ENCODE results near the gene ZNF536. TPM values are rescaled to one million over a fixed set of nuclear protein-coding genes. Genes with fewer than 3 reads are reported as not detected.

Gene ZNF536
- total RNA-seq, 2 experiments from 2014 or later: not detected

DNA sequence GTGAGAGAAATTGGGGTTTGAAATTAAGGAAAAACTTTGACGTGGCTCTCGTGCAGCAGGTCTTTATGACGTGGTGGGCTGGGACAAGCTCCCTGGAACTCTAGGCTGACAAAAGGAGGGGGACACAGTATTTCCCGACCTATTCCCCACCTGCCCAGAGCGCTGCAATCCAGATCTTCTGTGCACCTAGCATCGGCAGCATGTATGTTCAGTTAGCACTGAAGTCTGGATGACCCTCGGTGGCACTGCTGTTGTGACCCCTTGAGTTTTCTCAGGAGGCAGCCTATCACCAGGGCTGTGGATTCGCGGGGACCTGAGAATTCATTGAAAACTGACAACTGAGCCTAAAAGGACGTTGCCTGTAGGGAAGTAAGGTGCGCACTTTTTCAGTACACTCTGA is 9.1 kb upstream of the ZNF536 start:
- POLR2A ChIA-PET: no interaction called here
- ATAC-seq (ENCODE audit: low read depth): no peak
- Mint-ChIP-seq H3K4me3 (no peak overlapping the region), H3K27ac (no peak overlapping the region), H3K9me3 (no peaks in the 10 kb centered on the region), H3K27me3 (peaks cover 14% of the 10 kb centered on the region), H3K4me1 (no peaks in the 10 kb centered on the region), H3K36me3 (no peaks in the 10 kb centered on the region)
- no peak for DNase-seq

- ATAC-seq (ENCODE audit: low read depth) (no peak), DNase-seq (no peak)
- Mint-ChIP-seq H3K27ac (no peak overlapping the region), H3K27me3 (peaks cover 10% of the 10 kb centered on the region), H3K9me3 (no peaks in the 10 kb centered on the region), H3K4me3 (no peak overlapping the region), H3K36me3 (no peaks in the 10 kb centered on the region), H3K4me1 (no peaks in the 10 kb centered on the region)
- POLR2A ChIA-PET: no interaction called here
Measured at GRCh38 chr19:30364866-30365800, 7.1 kb upstream of the ZNF536 start.

- H3K27me3 Mint-ChIP-seq: peaks cover 1% of the 10 kb centered on the region
- POLR2A ChIA-PET: no interaction called here
- no peak for ATAC-seq (ENCODE audit: low read depth)
- no peaks in the 10 kb centered on the region for H3K9me3 Mint-ChIP-seq
- H3K4me1 Mint-ChIP-seq: no peaks in the 10 kb centered on the region
- no peak overlapping the region for H3K27ac Mint-ChIP-seq
- no peak overlapping the region for H3K4me3 Mint-ChIP-seq
- no peak for DNase-seq
- no peaks in the 10 kb centered on the region for H3K36me3 Mint-ChIP-seq
Measured at GRCh38 chr19:30366282-30366681, 5.9 kb upstream of the ZNF536 start.

- POLR2A ChIA-PET: no interaction called here
- ATAC-seq (ENCODE audit: low read depth) (no peak), DNase-seq (no peak)
- Mint-ChIP-seq H3K4me1 (no peaks in the 10 kb centered on the region), H3K27me3 (no peaks in the 10 kb centered on the region), H3K36me3 (no peaks in the 10 kb centered on the region), H3K4me3 (no peak overlapping the region), H3K27ac (no peak overlapping the region), H3K9me3 (no peaks in the 10 kb centered on the region)
Measured at GRCh38 chr19:30367006-30367405, 5.2 kb upstream of the ZNF536 start.

- H3K9me3 Mint-ChIP-seq: no peaks in the 10 kb centered on the region
- no peaks in the 10 kb centered on the region for H3K36me3 Mint-ChIP-seq
- POLR2A ChIA-PET: no interaction called here
- H3K4me3 Mint-ChIP-seq: no peak overlapping the region
- H3K4me1 Mint-ChIP-seq: no peaks in the 10 kb centered on the region
- no peaks in the 10 kb centered on the region for H3K27me3 Mint-ChIP-seq
- DNase-seq: no peak
- no peak for ATAC-seq (ENCODE audit: low read depth)
- no peak overlapping the region for H3K27ac Mint-ChIP-seq
Measured at GRCh38 chr19:30367421-30367820, 4.8 kb upstream of the ZNF536 start.

DNA sequence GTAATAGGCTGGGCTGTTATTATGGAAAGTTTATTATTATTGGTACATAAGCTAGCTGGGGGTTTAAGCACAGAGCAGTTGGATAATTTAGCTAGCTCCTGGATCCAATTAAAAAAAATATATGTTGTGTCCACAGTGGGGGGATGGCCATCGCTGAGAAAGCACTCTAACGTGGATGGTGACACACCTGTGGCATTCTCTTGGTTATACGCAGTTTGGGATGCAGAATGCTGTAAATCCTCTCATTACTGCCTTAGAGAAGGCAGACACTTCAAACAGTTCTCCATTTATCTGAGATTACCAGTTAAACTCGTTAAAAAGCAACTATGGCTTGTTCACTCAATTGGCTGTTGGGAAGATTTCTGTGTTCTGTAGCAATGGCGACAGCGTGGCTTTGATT is 2.4 kb upstream of the ZNF536 start:
- POLR2A ChIA-PET: no interaction called here
- H3K27ac Mint-ChIP-seq: no peak overlapping the region
- no peaks in the 10 kb centered on the region for H3K4me1 Mint-ChIP-seq
- H3K9me3 Mint-ChIP-seq: no peaks in the 10 kb centered on the region
- no peak overlapping the region for H3K4me3 Mint-ChIP-seq
- H3K27me3 Mint-ChIP-seq: peaks cover 18% of the 10 kb centered on the region
- DNase-seq (no peak), ATAC-seq (ENCODE audit: low read depth) (no peak)
- no peaks in the 10 kb centered on the region for H3K36me3 Mint-ChIP-seq

GRCh38 chr19:30371161-30371836 is 885 bp upstream of the ZNF536 start:
- ATAC-seq (ENCODE audit: low read depth) (no peak), DNase-seq (no peak)
- Mint-ChIP-seq H3K36me3 (no peaks in the 10 kb centered on the region), H3K27me3 (peaks cover 29% of the 10 kb centered on the region), H3K4me1 (no peaks in the 10 kb centered on the region), H3K27ac (no peak overlapping the region), H3K9me3 (no peaks in the 10 kb centered on the region), H3K4me3 (no peak overlapping the region)
- POLR2A ChIA-PET: no interaction called here

GRCh38 chr19:30373593-30373992 is 1.4 kb downstream of the ZNF536 start:
- H3K27me3 Mint-ChIP-seq: peaks cover 29% of the 10 kb centered on the region
- no peaks in the 10 kb centered on the region for H3K9me3 Mint-ChIP-seq
- H3K27ac Mint-ChIP-seq: no peak overlapping the region
- H3K4me3 Mint-ChIP-seq: no peak overlapping the region
- DNase-seq: no peak
- no peaks in the 10 kb centered on the region for H3K36me3 Mint-ChIP-seq
- POLR2A ChIA-PET: no interaction called here
- ATAC-seq (ENCODE audit: low read depth): no peak
- no peaks in the 10 kb centered on the region for H3K4me1 Mint-ChIP-seq

- POLR2A ChIA-PET: no interaction called here
Measured at GRCh38 chr19:30374539-30374864, 2.3 kb downstream of the ZNF536 start.

DNA sequence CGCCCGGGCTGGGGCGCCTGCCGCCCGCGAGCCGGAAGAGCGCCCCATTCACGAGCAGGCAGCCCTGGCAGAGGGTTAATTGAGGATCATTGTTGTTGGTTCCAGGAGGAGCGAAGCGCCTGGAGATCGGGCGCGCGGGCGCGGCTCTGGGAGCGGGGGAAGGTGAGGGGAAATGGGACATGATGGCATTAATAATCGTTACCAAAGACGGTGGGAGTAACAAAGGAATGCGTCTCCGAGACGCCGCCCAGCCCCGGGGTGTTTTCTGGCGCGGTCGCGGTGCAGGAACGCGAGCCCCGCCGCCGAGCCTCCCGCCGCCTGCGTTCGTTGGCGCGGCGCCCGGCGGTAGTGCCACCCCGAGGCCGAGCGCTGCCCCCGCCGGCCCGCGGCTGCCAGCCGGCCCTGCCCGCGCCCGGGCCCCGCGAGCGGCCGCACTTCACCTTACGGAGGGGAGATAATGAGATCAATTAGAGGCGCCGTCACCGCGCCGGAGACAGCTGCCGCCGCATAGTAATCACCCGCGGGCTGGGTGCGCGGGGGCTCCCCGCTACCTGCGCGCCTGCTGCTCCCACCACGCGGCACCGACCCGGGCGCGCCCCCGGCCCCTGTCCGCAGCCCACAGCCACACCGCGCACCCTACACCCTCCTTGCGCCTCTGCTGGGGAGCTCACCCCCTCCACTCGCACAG is 2.8 kb downstream of the ZNF536 start:
- H3K9me3 Mint-ChIP-seq: no peaks in the 10 kb centered on the region
- H3K4me1 Mint-ChIP-seq: no peaks in the 10 kb centered on the region
- ATAC-seq (ENCODE audit: low read depth) (no peak), DNase-seq (no peak)
- H3K36me3 Mint-ChIP-seq: no peaks in the 10 kb centered on the region
- H3K27ac Mint-ChIP-seq: no peak overlapping the region
- H3K4me3 Mint-ChIP-seq: no peak overlapping the region
- POLR2A ChIA-PET: no interaction called here
- peaks cover 29% of the 10 kb centered on the region for H3K27me3 Mint-ChIP-seq

More at GRCh38 chr19:30374539-30374864, 2.3 kb downstream of the ZNF536 start:
- H3K9me3 Mint-ChIP-seq: no peaks in the 10 kb centered on the region
- H3K27ac Mint-ChIP-seq: no peak overlapping the region
- peaks cover 29% of the 10 kb centered on the region for H3K27me3 Mint-ChIP-seq
- H3K4me1 Mint-ChIP-seq: no peaks in the 10 kb centered on the region
- H3K36me3 Mint-ChIP-seq: no peaks in the 10 kb centered on the region
- no peak overlapping the region for H3K4me3 Mint-ChIP-seq
- DNase-seq (no peak), ATAC-seq (ENCODE audit: low read depth) (no peak)

- ATAC-seq (ENCODE audit: low read depth) (no peak), DNase-seq (no peak)
- Mint-ChIP-seq H3K9me3 (no peaks in the 10 kb centered on the region), H3K36me3 (no peaks in the 10 kb centered on the region), H3K4me3 (no peak overlapping the region), H3K27me3 (peaks cover 29% of the 10 kb centered on the region), H3K4me1 (no peaks in the 10 kb centered on the region), H3K27ac (no peak overlapping the region)
- POLR2A ChIA-PET: no interaction called here
Measured at GRCh38 chr19:30375553-30376031, 3.4 kb downstream of the ZNF536 start.

GRCh38 chr19:30376272-30376671 is 4.1 kb downstream of the ZNF536 start:
- peaks cover 29% of the 10 kb centered on the region for H3K27me3 Mint-ChIP-seq
- no peaks in the 10 kb centered on the region for H3K9me3 Mint-ChIP-seq
- no peak for ATAC-seq (ENCODE audit: low read depth)
- no peak overlapping the region for H3K27ac Mint-ChIP-seq
- no peak for DNase-seq
- H3K4me3 Mint-ChIP-seq: no peak overlapping the region
- H3K36me3 Mint-ChIP-seq: no peaks in the 10 kb centered on the region
- no peaks in the 10 kb centered on the region for H3K4me1 Mint-ChIP-seq
- POLR2A ChIA-PET: no interaction called here

GRCh38 chr19:30376826-30377425 is 4.7 kb downstream of the ZNF536 start:
- POLR2A ChIA-PET: no interaction called here
- Mint-ChIP-seq H3K27me3 (peaks cover 29% of the 10 kb centered on the region), H3K4me1 (no peaks in the 10 kb centered on the region), H3K27ac (no peak overlapping the region), H3K4me3 (no peak overlapping the region), H3K9me3 (no peaks in the 10 kb centered on the region), H3K36me3 (no peaks in the 10 kb centered on the region)
- ATAC-seq (ENCODE audit: low read depth): no peak
- DNase-seq: no peak

All from activated naive CD8-positive, alpha-beta T cell treated with anti-CD3 and anti-CD28 coated beads, Interleukin-2, amount 10 ng/mL, durations not matched to agents 7 days and 5 days (primary cell).